Panc1 (cell line): ENCODE measurements around the gene FKBP2.

ENCODE experiments used
- POLR2AphosphoS5 ChIP-seq: IDR thresholded peaks from 2 replicates; pipeline ENCODE4 v1.6.1; 2012; ENCODE audit warnings: mild to moderate bottlenecking, low read depth, low read length, moderate library complexity
- TF ChIP-seq, protein P1 (sequence below): fragments of 450-650 bp; IDR thresholded peaks from 2 replicates; pipeline ENCODE4 v1.5.1; 2017; ENCODE audit warnings: mild to moderate bottlenecking

GRCh38 chr11:64266339-64266738 is 25.4 kb downstream of the FKBP2 start:
- TF ChIP-seq, protein P1, sequence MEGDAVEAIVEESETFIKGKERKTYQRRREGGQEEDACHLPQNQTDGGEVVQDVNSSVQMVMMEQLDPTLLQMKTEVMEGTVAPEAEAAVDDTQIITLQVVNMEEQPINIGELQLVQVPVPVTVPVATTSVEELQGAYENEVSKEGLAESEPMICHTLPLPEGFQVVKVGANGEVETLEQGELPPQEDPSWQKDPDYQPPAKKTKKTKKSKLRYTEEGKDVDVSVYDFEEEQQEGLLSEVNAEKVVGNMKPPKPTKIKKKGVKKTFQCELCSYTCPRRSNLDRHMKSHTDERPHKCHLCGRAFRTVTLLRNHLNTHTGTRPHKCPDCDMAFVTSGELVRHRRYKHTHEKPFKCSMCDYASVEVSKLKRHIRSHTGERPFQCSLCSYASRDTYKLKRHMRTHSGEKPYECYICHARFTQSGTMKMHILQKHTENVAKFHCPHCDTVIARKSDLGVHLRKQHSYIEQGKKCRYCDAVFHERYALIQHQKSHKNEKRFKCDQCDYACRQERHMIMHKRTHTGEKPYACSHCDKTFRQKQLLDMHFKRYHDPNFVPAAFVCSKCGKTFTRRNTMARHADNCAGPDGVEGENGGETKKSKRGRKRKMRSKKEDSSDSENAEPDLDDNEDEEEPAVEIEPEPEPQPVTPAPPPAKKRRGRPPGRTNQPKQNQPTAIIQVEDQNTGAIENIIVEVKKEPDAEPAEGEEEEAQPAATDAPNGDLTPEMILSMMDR = no peak
- no peak for TF ChIP-seq POLR2AphosphoS5
